Measurements from ENCODE around the gene TMCO5A.

The TMCO5A gene

DNA sequence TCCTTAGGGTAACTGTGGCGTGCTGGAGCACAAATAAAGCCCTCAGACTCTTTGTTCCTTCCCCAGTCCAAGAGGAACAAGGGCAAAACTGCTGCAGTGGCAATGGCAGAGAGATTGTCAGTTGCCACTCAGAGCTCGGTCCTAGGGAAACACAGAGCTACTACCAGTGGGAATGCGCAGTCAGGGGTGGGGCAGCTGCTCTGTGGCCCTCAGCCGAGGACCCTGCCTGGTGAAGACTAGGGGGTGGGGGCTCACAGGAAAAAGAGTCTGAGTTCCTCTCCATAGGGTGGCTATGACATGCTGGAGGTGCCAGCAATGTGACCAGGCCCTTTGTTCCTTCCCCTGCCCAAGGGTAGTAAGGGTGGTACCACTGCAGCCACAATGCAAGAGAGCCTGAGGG lies 43.8 kb downstream of the TMCO5A start:
- DNase-seq, result no peak

- DNase-seq, result no peak
These were observed 45.4 kb downstream of the TMCO5A start for GRCh38 chr15:37979671-37980409.

DNA sequence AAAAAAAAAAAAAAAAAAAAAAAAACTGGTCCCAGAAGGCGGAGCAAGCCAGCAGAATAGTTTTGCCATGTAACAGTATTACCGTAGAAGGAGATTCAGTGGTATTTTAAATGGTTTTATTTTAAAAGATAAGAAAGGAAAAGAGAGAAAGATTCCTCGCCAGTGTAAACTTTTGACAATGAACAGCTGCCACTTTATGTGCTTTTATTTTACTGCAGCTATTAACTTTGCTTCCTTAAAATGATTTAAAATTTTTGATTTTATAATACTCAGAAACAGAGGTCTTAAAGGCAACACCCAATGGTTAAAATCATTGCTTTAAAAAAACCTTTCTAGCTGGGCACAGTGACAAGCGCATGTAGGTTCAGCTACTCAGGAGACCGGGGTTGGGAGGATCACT lies 46.8 kb downstream of the TMCO5A start:
- DNase-seq, result no peak

DNA sequence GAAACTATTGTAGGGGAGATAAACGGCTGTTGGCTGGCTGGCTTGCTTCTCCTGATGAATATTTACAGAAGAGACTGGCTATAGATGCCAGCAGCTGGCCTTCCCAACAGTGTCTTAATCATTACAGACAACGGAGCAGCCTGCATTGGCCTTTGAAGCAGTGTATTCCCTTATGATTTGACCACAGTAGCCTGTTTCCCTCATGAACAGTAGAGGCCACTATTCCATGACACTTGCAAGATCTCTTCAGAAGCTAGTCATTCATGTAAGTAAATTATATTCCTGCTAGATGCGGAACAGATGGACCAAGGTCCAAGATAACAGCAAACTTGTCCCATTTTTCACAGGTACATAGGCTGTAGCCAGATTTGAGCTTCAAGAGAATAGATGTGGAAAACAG lies 47.3 kb downstream of the TMCO5A start:
- peak; percentile 58 for DNase-seq

DNA sequence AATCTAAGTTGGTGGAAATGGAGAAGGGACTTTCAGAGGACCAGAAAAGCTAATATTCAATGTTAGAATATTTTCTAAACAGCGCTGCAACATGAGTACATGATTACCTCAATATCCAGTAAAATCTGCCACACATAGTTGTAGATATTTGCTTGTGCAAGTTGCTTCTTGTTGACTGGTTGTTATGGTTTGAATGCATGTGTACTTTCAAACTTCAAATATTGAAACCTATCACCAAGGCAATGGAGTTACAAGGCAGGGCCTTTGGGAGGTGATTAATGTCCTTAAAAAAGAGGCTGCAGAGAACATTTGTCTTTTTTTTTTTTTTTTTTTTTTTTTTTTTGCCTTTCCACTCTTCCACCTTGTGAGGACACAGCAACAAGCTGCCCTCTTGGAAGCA lies 49.9 kb downstream of the TMCO5A start:
- DNase-seq, result peak; percentile 6

DNA sequence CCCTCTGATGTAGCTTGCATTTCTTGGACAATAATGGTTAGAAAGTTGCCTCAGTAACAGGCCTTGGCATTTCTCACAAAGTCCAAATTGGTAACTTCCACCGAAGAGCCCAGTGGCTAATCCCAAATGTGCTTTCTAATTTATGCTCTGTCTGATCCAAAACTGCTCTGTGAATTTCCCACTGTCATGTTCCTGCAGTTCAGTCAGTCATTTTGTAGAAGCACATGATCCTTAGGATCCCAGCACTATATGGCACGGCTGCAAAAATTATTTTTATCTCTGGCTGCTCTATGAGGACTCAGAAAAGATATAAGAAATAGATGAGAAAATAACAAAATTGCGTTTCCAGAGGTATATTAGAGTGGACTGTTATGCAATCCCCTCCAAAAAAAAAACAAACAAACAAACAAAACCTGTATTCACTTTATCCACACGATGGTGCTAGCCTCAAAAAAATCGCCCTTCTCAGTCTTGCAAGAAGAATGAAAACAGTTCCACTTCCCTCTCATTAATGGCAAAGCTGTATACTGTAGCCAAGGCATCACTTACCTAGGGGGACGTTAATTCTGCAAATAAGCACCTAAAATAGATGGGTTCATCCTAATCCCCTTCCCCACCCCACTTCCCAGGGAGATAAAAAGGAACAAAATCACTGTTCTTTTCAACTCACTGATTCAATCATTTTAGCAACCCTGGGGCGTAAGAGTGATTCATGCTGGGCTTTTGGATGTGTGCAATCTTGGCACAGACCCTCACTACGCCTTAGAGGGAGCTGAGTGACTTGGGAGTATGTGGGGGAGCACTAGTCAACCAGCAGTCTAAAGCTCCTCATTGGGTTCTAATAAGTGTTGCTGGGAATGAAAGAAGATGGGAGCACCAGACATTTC lies 61.3 kb downstream of the TMCO5A start:
- peak; percentile 80 for DNase-seq
